ENCODE data around the gene SPC25. TPM values are rescaled to one million over a fixed set of nuclear protein-coding genes. Genes with fewer than 3 reads are reported as not detected.

The SPC25 gene
- total and polyA plus RNA-seq, 2 of the 13 experiments (the other 11 are each of a cell fraction or from before 2014, with no cell fraction given): 11.3 to 26.5 TPM

- no peak overlapping the region for H3K27ac ChIP-seq (ENCODE audit: extremely low read length, insufficient read depth, low read length)
- no peak overlapping the region for H3K4me2 ChIP-seq (ENCODE audit: low read depth, low read length)
- no peak overlapping the region for H2AFZ ChIP-seq (ENCODE audit: low read length)
- 83% methylated on average over 1 of the region's 1 CpG for WGBS (ENCODE audit: low lambda C conversion rate)
- POLR2A ChIA-PET: no interaction called here
- CTCF ChIA-PET (ENCODE audit: low intra/inter-chr PET ratio, low total read pairs): no interaction called here
- no peak overlapping the region for H3K9ac ChIP-seq (ENCODE audit: insufficient read depth, low read depth, low read length)
- H3K79me2 ChIP-seq (ENCODE audit: insufficient read depth, low read length): no peaks in the 10 kb centered on the region
- H3K4me3 ChIP-seq (replicated peaks in 1 of 3; ENCODE audit: insufficient read depth in 1 of 3, low read depth in 2 of 3, low read length in 3 of 3): no peak overlapping the region
- TF ChIP-seq FOXA3 (CRISPR knock-in tag; IDR thresholded peaks at IDR 0.05): no peak
- no peak for TF ChIP-seq ZNF704 (CRISPR knock-in tag; IDR thresholded peaks at IDR 0.05; ENCODE audit: borderline replicate concordance)
- TF ChIP-seq ZNF780A (CRISPR knock-in tag; IDR thresholded peaks at IDR 0.05): no peak
- no peak for TF ChIP-seq ZNF235 (CRISPR knock-in tag; IDR thresholded peaks at IDR 0.05; ENCODE audit: borderline replicate concordance)
- no peak for TF ChIP-seq ZNF615 (CRISPR knock-in tag; IDR thresholded peaks at IDR 0.05; ENCODE audit: borderline replicate concordance)
- H3K9me3 ChIP-seq (ENCODE audit: low read length): no peaks in the 10 kb centered on the region
- no TSS peak for BruUV-seq (replicated peaks)
- DNase-seq (ENCODE audit: low spot score): no peak
- intact Hi-C loops (cut with micrococcal nuclease; ENCODE audit: unreplicated experiment): no loop called here
- no peaks in the 10 kb centered on the region for H3K4me1 ChIP-seq (ENCODE audit: insufficient read depth, low read length)
- FAIRE-seq: no peak
- no peak for ATAC-seq
- H4K20me1 ChIP-seq (ENCODE audit: insufficient read depth, low read length): no peaks in the 10 kb centered on the region
- no peaks in the 10 kb centered on the region for H3K36me3 ChIP-seq (replicated peaks in 1 of 2; ENCODE audit: control insufficient read depth in 1 of 2, insufficient read depth in 2 of 2, low read length in 2 of 2)
- in situ Hi-C loops (cut with HindIII; ENCODE audit: extremely low pct_ligation_motif_present, low pct_unique_long_range_greater_than_20kb): no loop called here
- no peaks in the 10 kb centered on the region for H3K27me3 ChIP-seq (ENCODE audit: control insufficient read depth in 1 of 2, insufficient read depth in 2 of 2, low read length in 2 of 2)
Measured at GRCh38 chr2:168821992-168822391, 68.2 kb downstream of the SPC25 start.

DNA sequence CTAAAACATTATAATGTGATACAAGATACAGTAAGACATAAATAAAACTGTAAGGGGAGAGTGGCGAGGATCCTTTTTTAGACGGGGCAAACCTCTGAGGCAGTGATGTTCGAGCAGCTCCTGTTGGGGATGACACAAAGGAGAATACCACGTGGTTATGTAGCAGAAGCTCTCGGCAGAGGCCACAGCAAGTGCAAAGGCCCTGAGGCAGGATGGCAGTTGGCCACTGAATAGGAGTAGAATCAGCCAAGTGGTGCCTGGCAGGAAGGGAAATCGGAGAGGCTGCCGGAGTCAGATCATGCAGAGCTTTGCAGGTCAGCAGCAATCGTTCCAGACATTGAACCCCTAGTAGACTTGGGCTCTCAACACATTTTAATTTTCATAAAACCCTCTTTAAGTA, 68.7 kb downstream of the SPC25 start:
- Histone ChIP-seq H3K36me3 (replicated peaks in 1 of 2; ENCODE audit: control insufficient read depth in 1 of 2, insufficient read depth in 2 of 2, low read length in 2 of 2) (no peaks in the 10 kb centered on the region), H3K27ac (ENCODE audit: extremely low read length, insufficient read depth, low read length) (no peak overlapping the region), H3K27me3 (ENCODE audit: control insufficient read depth in 1 of 2, insufficient read depth in 2 of 2, low read length in 2 of 2) (no peaks in the 10 kb centered on the region), H3K4me3 (replicated peaks in 1 of 3; ENCODE audit: insufficient read depth in 1 of 3, low read depth in 2 of 3, low read length in 3 of 3) (no peak overlapping the region), H3K4me1 (ENCODE audit: insufficient read depth, low read length) (no peaks in the 10 kb centered on the region), H3K4me2 (ENCODE audit: low read depth, low read length) (no peak overlapping the region), H3K9ac (ENCODE audit: insufficient read depth, low read depth, low read length) (no peak overlapping the region), H2AFZ (ENCODE audit: low read length) (no peak overlapping the region), H4K20me1 (ENCODE audit: insufficient read depth, low read length) (no peaks in the 10 kb centered on the region), H3K9me3 (ENCODE audit: low read length) (no peaks in the 10 kb centered on the region), H3K79me2 (ENCODE audit: insufficient read depth, low read length) (no peaks in the 10 kb centered on the region)
- BruUV-seq (replicated peaks): no TSS peak
- in situ Hi-C loops (cut with HindIII; ENCODE audit: extremely low pct_ligation_motif_present, low pct_unique_long_range_greater_than_20kb): no loop called here
- intact Hi-C loops (cut with micrococcal nuclease; ENCODE audit: unreplicated experiment): no loop called here
- ChIA-PET CTCF (ENCODE audit: low intra/inter-chr PET ratio, low total read pairs) (no interaction called here), POLR2A (no interaction called here)
- ATAC-seq (no peak), DNase-seq (ENCODE audit: low spot score) (no peak), FAIRE-seq (no peak)
- 57% methylated on average over 8 of the region's 8 CpGs for WGBS (ENCODE audit: low lambda C conversion rate)
- TF ChIP-seq ZNF552 (CRISPR knock-in tag; IDR thresholded peaks at IDR 0.05; ENCODE audit: borderline replicate concordance) (no peak), FOXK2 (IDR thresholded peaks at IDR 0.05) (no peak), ZBTB21 (CRISPR knock-in tag; IDR thresholded peaks at IDR 0.05) (no peak), ZNF687 (CRISPR knock-in tag; IDR thresholded peaks at IDR 0.05) (no peak)
- TF ChIP-seq, protein P1, sequence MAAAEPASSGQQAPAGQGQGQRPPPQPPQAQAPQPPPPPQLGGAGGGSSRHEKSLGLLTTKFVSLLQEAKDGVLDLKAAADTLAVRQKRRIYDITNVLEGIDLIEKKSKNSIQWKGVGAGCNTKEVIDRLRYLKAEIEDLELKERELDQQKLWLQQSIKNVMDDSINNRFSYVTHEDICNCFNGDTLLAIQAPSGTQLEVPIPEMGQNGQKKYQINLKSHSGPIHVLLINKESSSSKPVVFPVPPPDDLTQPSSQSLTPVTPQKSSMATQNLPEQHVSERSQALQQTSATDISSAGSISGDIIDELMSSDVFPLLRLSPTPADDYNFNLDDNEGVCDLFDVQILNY (CRISPR knock-in tag; conservative IDR thresholded peaks at IDR 0.05): no peak

Data from HepG2 (cell line).